SK-N-SH (cell line): ENCODE data around the gene DNAJB8. TPM values are rescaled to one million over a fixed set of nuclear protein-coding genes. Genes with fewer than 3 reads are reported as not detected.

ENCODE experiments used
- CTCF ChIA-PET: fragments of 300-600, 350-600 bp; formaldehyde crosslinking; extraction: SDS; loops from one replicate; lab custom pipeline; 2021; lab: Yijun Ruan, JAX
- POLR2A ChIA-PET: fragments of 350-600 bp; sonication (Branson Sonifier 250); formaldehyde crosslinking; extraction: SDS; loops from one replicate; lab custom pipeline; 2020; ENCODE audit warnings: antibody characterized with exemption, inconsistent platforms; lab: Yijun Ruan, JAX
- DNase-seq: peaks from one replicate; pipeline ENCODE4 v3.0.0; 2012
- H2AFZ ChIP-seq: fragments of 200-600 bp; sonication (generic); 2 replicates; pipeline ENCODE4 v1.8.1; 2016; ENCODE audit warnings: antibody characterized with exemption, mild to moderate bottlenecking, low read depth
- H3F3A ChIP-seq: fragments of 200-600 bp; sonication (generic); replicated peaks from 2 replicates; pipeline ENCODE3; 2016; ENCODE audit warnings: antibody characterized with exemption, mild to moderate bottlenecking; ENCODE audit not compliant: insufficient read depth
- H3K27ac ChIP-seq, 2 experiments: fragments of 200-500 bp in 1 of 2; fragments of 200-600 bp in 1 of 2; sonication (Bioruptor generic) in 1 of 2; sonication (generic), shearing (Covaris generic) in 1 of 2; 2 replicates each; pipeline versions ENCODE4 v1.5.1 to v1.6.1; 2014 to 2016; ENCODE audit warnings: low read depth in 2 of 2, inconsistent platforms in 1 of 2, low read length in 1 of 2, mild to moderate bottlenecking in 1 of 2, mixed read lengths in 1 of 2
- H3K27me3 ChIP-seq: fragments of 200-600 bp; sonication (generic), shearing (Covaris generic); 2 replicates; pipeline ENCODE4 v1.6.1; 2016; ENCODE audit warnings: mixed run types; ENCODE audit not compliant: insufficient read depth
- H3K36me3 ChIP-seq, 2 experiments: fragments of 200-500 bp in 1 of 2; fragments of 200-600 bp in 1 of 2; sonication (Bioruptor generic) in 1 of 2; sonication (generic) in 1 of 2; replicated peaks in 1 of 2; 2 replicates each; pipeline versions ENCODE3 to v1.5.1; 2014 to 2016; ENCODE audit warnings: low read length in 1 of 2, mild to moderate bottlenecking in 1 of 2; ENCODE audit not compliant: insufficient read depth in 2 of 2, control insufficient read depth in 1 of 2
- H3K4me1 ChIP-seq, 2 experiments: fragments of 200-500 bp in 1 of 2; fragments of 200-600 bp in 1 of 2; sonication (Bioruptor generic) in 1 of 2; sonication (generic), shearing (Covaris generic) in 1 of 2; 2 replicates each; pipeline versions ENCODE4 v1.5.1 to v1.6.1; 2014 to 2016; ENCODE audit warnings: low read depth in 1 of 2, low read length in 1 of 2, mixed run types in 1 of 2; ENCODE audit not compliant: insufficient read depth in 2 of 2, control insufficient read depth in 1 of 2
- H3K4me2 ChIP-seq: fragments of 200-600 bp; sonication (generic), shearing (Covaris generic); 2 replicates; pipeline ENCODE4 v1.6.1; 2017; ENCODE audit warnings: mixed run types
- H3K4me3 ChIP-seq, 2 experiments: fragments of 200-500 bp in 1 of 2; fragments of 200-600 bp in 1 of 2; sonication (Bioruptor generic) in 1 of 2; sonication (generic), shearing (Covaris generic) in 1 of 2; 2 replicates each; pipeline versions ENCODE4 v1.5.1 to v1.8.1; 2014 to 2016; ENCODE audit warnings: low read depth in 2 of 2, inconsistent platforms in 1 of 2, low read length in 1 of 2, mild to moderate bottlenecking in 1 of 2, mixed read lengths in 1 of 2, moderate library complexity in 1 of 2
- H3K79me2 ChIP-seq: fragments of 200-600 bp; sonication (generic); 2 replicates; pipeline ENCODE4 v1.8.1; 2017; ENCODE audit warnings: mild to moderate bottlenecking; ENCODE audit not compliant: insufficient read depth
- H3K9ac ChIP-seq: fragments of 200-600 bp; sonication (generic); 2 replicates; pipeline ENCODE4 v1.6.1; 2017; ENCODE audit warnings: mixed run types
- H3K9me2 ChIP-seq: fragments of 200-600 bp; sonication (generic); 2 replicates; pipeline ENCODE4 v1.6.1; 2017; ENCODE audit warnings: mixed run types
- H3K9me3 ChIP-seq: fragments of 200-600 bp; sonication (generic); 2 replicates; pipeline ENCODE4 v1.6.1; 2017; ENCODE audit warnings: mixed run types, mild to moderate bottlenecking, moderate library complexity
- H4K20me1 ChIP-seq: fragments of 200-600 bp; sonication (generic); 2 replicates; pipeline ENCODE4 v1.6.1; 2017; ENCODE audit warnings: mild to moderate bottlenecking, mixed run types; ENCODE audit not compliant: insufficient read depth
- CHD2 ChIP-seq: fragments of 150-350 bp; IDR thresholded peaks from 2 replicates; pipeline ENCODE4 v1.6.1; 2018; ENCODE audit warnings: low read length; ENCODE audit not compliant: partially characterized antibody
- ELF1 ChIP-seq: IDR thresholded peaks from 2 replicates; pipeline ENCODE4 v1.4.0; 2012
- EZH2phosphoT487 ChIP-seq: fragments of 200-600 bp; sonication (generic); IDR thresholded peaks from 2 replicates; pipeline ENCODE4 v1.6.1; 2017; ENCODE audit warnings: low read depth, mixed run types, mild to moderate bottlenecking, antibody characterized with exemption, moderate library complexity, borderline replicate concordance
- FOSL2 ChIP-seq: IDR thresholded peaks from 2 replicates; pipeline ENCODE4 v1.4.0; 2012; ENCODE audit warnings: low read depth, mild to moderate bottlenecking, moderate library complexity, borderline replicate concordance
- FOXM1 ChIP-seq: IDR thresholded peaks from 2 replicates; pipeline ENCODE4 v1.4.0; 2012; ENCODE audit warnings: low read depth, mild to moderate bottlenecking
- MEF2A ChIP-seq: IDR thresholded peaks from 2 replicates; pipeline ENCODE4 v1.4.0; 2012; ENCODE audit warnings: low read depth, borderline replicate concordance
- POLR2AphosphoS5 ChIP-seq: IDR thresholded peaks from 2 replicates; pipeline ENCODE4 v1.6.1; 2012; ENCODE audit warnings: low read depth, low read length
- RAD21 ChIP-seq: IDR thresholded peaks from 2 replicates; pipeline ENCODE4 v1.6.1; 2012; ENCODE audit warnings: mild to moderate bottlenecking, low read length
- RFX5 ChIP-seq: IDR thresholded peaks from 2 replicates; pipeline ENCODE4 v1.6.1; 2012; ENCODE audit warnings: mild to moderate bottlenecking, improper control_type of control experiment, low read length
- RXRA ChIP-seq: IDR thresholded peaks from 2 replicates; pipeline ENCODE4 v1.4.0; 2012; ENCODE audit warnings: low read depth, mild to moderate bottlenecking, borderline replicate concordance
- TCF12 ChIP-seq: IDR thresholded peaks from 2 replicates; pipeline ENCODE4 v1.4.0; 2012
- USF2 ChIP-seq: fragments of 150-350 bp; IDR thresholded peaks from 2 replicates; pipeline ENCODE4 v1.6.1; 2017; ENCODE audit warnings: antibody characterized with exemption, low read length, low read depth, borderline replicate concordance
- ZBTB33 ChIP-seq: IDR thresholded peaks from 2 replicates; pipeline ENCODE4 v1.4.0; 2012; ENCODE audit warnings: low read depth, borderline replicate concordance
- WGBS: methylation state at CpG from one replicate; pipeline ENCODE4 v1.1.6; 2017; ENCODE audit warnings: low lambda C conversion rate; 5-methylcytosine and 5-hydroxymethylcytosine counted together
- polyA plus RNA-seq, 3 experiments: library from polyadenylated mRNA; depleted of rRNA; stranded (reverse); fragments of >200 nt; gene quantifications; 2 replicates each; pipeline ENCODE4 v1.2.3, GENCODE V29; 2012

Gene DNAJB8
- polyA plus RNA-seq, 1 of the 3 experiments (the other 2 are of a cell fraction): not detected

- H2AFZ ChIP-seq: no peak overlapping the region
- H3K4me3 ChIP-seq: no peak overlapping the region
- no peaks in the 10 kb centered on the region for H3K79me2 ChIP-seq
- no peaks in the 10 kb centered on the region for H3F3A ChIP-seq
- H3K9ac ChIP-seq: no peak overlapping the region
- H3K27ac ChIP-seq: no peak overlapping the region
- H3K27me3 ChIP-seq: no peaks in the 10 kb centered on the region
- 69% methylated on average over 1 of the region's 1 CpG for WGBS
- no peaks in the 10 kb centered on the region for H3K9me2 ChIP-seq
- H3K4me1 ChIP-seq: no peaks in the 10 kb centered on the region; a peak in 1 of 4 replicates
- H3K36me3 ChIP-seq: no peaks in the 10 kb centered on the region
- no peaks in the 10 kb centered on the region for H3K9me3 ChIP-seq
- ChIA-PET POLR2A (no interaction called here), CTCF (interaction anchor here (0.6 to 1.0 kb wide), 2 partner anchors 19 to 352 kb away, joined by 3 to 4 read pairs; no protein-coding TSS in a partner anchor)
- H3K4me2 ChIP-seq: no peak overlapping the region
- TF ChIP-seq POLR2AphosphoS5: no peak
- no peak for TF ChIP-seq TCF12
- no peak for TF ChIP-seq ELF1
- no peak for TF ChIP-seq CHD2
- no peaks in the 10 kb centered on the region for H4K20me1 ChIP-seq
- DNase-seq: no peak
These were observed 19.9 kb downstream of the DNAJB8 start for GRCh38 chr3:128446821-128447220.

DNA sequence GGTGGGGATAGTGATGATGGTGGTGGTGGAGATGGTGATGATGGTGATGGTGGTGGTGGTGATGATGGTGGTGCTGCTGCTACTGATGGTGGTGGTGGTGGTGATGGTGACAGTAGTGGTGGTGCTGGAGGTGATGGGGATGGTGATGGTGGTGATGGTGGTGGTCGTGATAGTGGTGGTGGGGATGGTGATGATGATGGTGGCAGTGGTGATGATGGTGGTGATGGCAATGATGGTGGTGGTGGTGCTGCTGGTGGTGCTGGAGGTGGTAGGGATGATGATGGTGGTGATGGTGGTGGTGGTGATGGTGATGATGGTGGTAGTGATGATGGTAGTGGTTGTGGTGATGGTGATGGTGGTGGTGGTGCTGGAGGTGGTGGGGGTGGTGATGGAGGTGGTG lies 21.3 kb downstream of the DNAJB8 start:
- WGBS: 32% methylated on average over 1 of the region's 1 CpG
- no peak for DNase-seq
- Histone ChIP-seq H4K20me1 (no peaks in the 10 kb centered on the region), H3K9me3 (no peaks in the 10 kb centered on the region), H3K79me2 (no peaks in the 10 kb centered on the region), H3K4me2 (no peak overlapping the region), H3K4me1 (no peaks in the 10 kb centered on the region; a peak in 1 of 4 replicates), H3K36me3 (no peaks in the 10 kb centered on the region), H3K27ac (no peak overlapping the region), H3K9me2 (no peaks in the 10 kb centered on the region), H3K27me3 (no peaks in the 10 kb centered on the region), H2AFZ (no peak overlapping the region), H3K9ac (no peak overlapping the region), H3F3A (no peaks in the 10 kb centered on the region), H3K4me3 (no peak overlapping the region)
- POLR2A ChIA-PET: no interaction called here
- TF ChIP-seq POLR2AphosphoS5 (no peak), MEF2A (no peak), RAD21 (no peak), ZBTB33 (no peak), CHD2 (no peak), RFX5 (no peak), TCF12 (no peak)
- CTCF ChIA-PET: no interaction called here

DNA sequence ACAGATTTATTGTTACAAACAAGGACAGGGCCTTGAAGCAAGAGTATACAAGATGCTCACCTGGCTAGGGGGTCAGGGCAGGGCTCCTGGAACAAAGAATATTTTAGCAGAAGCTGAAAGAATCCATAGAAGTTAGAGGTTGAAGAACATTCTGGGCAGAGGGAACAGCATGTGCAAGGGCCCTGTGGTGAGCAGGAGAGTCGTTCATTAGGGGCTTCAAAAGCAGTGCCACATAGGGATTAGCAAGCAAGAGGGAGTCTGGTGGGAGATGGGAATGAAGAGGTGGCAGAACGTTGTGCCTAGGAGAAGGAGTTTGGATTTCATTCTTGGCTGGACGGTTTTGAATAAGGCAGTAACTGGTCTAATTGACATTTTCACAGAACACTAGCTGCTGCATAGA lies 22.9 kb downstream of the DNAJB8 start:
- H2AFZ ChIP-seq: no peak overlapping the region
- DNase-seq: no peak
- no peaks in the 10 kb centered on the region for H3K27me3 ChIP-seq
- ChIA-PET POLR2A (no interaction called here), CTCF (interaction anchor here (3.8 kb wide), 1 partner anchor 17 kb away, joined by 12 read pairs; no protein-coding TSS in a partner anchor)
- no peaks in the 10 kb centered on the region for H3K36me3 ChIP-seq
- H3K27ac ChIP-seq: no peak overlapping the region
- H3K4me1 ChIP-seq: peaks cover 0 to 8% of the 10 kb centered on the region in 2 experiments; a peak in 1 of 4 replicates
- no peaks in the 10 kb centered on the region for H3K79me2 ChIP-seq
- H3K9me3 ChIP-seq: no peaks in the 10 kb centered on the region
- 30% methylated on average over 3 of the region's 3 CpGs for WGBS
- H3K9me2 ChIP-seq: no peaks in the 10 kb centered on the region
- H4K20me1 ChIP-seq: no peaks in the 10 kb centered on the region
- no peak overlapping the region for H3K4me3 ChIP-seq
- H3F3A ChIP-seq: no peaks in the 10 kb centered on the region
- no peak overlapping the region for H3K4me2 ChIP-seq
- no peak overlapping the region for H3K9ac ChIP-seq
- no peak for TF ChIP-seq EZH2phosphoT487
- TF ChIP-seq RXRA: no peak
- no peak for TF ChIP-seq FOXM1
- no peak for TF ChIP-seq ZBTB33
- no peak for TF ChIP-seq MEF2A
- no peak for TF ChIP-seq USF2
- TF ChIP-seq FOSL2: no peak
